Measurements from ENCODE around the gene NEXN.
"Not testable (repeated sequence)": the region's sequence is repeated elsewhere in the genome, so short reads cannot be mapped to it uniquely, and the experiment has no call there.

The NEXN gene

GRCh38 chr1:77906624-77907023 is 18.2 kb downstream of the NEXN start:
- DNase-seq = no peak

DNA sequence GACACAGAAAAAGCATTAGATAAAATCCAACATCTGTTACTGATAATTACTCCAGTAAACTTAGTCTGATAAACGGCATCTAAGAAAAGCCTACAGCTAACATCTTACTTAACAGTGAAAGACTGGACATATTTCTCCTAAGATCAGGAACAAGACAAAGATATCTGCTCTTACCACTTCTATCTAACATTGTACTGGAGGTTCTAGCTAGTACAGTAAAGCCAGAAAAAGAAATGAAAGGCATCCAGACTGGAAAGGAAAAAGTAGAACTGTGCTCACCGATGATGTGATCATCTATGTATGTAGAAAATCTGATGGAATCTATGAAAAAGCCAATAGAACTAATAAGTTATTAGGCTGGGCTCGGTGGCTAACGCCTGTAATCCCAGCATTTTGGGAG is 21.7 kb downstream of the NEXN start:
- no peak for DNase-seq

DNA sequence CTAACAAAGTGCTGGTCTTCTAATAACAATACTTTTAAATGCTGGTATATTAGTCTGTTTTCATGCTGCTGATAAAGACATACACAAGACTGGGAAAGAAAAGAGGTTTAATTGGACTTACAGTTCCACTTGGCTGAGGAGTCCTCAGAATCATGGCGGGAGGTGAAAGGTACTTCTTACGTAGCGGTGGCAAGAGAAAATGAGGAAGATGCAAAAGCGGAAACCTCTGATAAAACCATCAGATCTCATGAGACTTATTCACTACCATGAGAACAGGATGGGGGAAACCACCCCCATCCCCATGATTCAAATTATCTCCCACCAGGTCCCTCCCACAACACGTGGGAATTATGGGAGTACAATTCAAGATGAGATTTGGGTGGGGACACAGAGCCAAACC is 30.5 kb downstream of the NEXN start:
- DNase-seq = not testable (repeated sequence)

GRCh38 chr1:77925518-77925917 is 37.1 kb downstream of the NEXN start:
- DNase-seq = no peak

DNA sequence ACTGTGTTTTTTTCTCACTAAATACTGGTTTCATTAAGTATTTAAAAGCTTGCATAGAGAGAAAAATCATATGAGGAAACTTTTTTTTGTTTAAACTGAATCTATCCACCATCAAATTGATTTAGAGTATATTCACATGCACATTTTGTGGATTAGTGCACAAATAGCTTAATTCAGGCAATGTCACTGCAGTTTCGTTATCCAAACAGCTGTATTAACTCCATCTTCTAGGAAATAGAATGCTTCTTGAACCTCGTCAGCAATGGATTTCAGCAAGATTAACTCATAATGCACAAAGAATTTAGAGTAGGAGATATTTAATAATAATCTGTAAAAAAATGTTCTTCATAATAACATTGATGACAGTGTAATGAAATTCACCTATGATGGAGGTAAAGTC is 37.5 kb downstream of the NEXN start:
- no peak for DNase-seq

DNA sequence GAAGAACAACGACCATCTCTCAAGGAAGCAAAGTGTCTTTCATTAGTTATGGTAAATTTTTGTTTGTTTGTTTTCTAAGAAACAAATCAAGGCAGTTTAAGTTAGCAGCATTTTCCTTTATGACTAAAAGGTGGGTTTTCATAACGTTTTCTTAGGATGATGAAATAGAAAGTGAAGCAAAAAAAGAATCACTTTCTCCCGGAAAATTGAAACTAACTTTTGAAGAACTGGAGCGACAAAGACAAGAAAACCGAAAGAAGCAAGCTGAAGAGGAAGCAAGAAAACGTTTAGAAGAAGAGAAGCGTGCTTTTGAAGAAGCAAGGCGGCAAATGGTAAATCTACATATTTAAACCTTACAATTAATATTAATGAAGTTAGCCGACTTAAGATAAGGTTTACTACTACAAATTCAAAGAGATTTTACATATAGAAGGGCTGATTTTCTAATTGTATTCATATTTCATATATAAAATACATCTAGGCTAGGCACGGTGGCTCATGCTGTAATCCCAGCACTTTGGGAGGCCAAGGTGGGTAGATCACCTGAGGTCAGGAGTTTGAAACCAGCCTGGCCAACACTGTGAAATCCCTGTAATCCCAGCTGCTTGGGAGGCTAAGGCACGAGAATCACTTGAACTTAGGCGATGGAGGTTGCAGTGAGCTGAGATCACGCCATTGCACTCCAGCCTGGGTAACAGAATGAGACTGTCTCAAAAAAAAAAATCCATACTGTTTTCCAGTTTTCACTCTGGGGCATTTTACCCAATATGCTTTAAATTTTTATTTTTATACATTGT is 38.3 kb downstream of the NEXN start:
- DNase-seq = peak; percentile 18

DNA sequence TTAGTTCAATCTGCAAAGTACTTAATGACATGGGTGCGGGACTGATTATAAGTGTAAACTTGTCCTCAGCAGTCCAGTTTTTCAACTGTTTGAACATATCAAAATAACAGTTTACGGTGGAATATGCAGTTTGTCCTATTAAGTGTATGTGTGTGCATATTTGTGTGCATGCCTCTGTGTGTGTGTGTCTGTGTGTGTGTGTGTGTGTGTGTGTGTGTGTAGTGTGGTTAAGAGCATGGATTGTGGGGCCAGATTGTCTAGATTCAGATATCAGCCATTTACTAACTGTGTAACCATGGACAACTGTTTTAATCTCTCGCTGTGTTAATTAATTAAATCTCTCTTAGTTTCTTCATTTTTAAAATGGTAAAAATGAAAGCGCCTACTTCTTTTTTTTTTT is 39.0 kb downstream of the NEXN start:
- DNase-seq = no peak

DNA sequence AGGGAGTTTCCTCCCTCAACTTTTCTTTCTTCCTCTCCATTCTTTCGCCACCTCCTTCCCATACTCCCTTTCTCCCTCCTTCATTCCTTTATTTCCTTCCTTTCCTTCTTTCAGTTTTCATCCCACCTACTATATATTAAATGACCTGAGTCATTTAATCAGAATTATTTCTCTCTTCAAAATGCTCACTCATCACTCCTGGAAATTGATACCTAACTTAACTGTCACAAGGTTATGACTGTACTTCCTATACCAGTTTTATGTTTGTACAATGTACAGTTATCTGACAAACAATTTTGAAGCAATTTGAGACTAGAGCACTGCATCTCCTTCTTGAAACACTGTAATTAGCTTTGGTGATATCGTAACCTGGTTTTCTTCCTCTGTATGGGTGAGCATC is 41.4 kb downstream of the NEXN start:
- DNase-seq = no peak

DNA sequence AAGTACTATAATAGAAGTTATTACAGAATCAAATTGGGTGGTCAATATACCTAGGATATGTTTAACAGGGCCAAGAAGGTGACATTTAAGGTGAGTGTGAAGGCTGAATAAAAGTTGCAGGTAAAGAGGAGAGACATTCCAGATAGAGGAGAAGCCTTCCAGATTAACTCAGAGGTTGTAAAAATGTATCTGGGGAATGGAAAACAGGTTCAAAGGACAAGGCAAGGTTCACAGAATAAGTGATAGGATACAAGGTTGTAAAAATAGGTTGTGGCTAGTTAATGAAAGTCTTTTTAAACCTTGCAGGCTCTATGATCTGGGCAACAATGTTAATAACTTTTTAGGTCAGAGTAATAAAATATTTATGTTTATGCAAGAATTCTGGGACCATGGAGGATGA is 50.2 kb downstream of the NEXN start:
- no peak for DNase-seq

- DNase-seq = no peak
Measured at GRCh38 chr1:77940921-77941570, 52.6 kb downstream of the NEXN start.

DNA sequence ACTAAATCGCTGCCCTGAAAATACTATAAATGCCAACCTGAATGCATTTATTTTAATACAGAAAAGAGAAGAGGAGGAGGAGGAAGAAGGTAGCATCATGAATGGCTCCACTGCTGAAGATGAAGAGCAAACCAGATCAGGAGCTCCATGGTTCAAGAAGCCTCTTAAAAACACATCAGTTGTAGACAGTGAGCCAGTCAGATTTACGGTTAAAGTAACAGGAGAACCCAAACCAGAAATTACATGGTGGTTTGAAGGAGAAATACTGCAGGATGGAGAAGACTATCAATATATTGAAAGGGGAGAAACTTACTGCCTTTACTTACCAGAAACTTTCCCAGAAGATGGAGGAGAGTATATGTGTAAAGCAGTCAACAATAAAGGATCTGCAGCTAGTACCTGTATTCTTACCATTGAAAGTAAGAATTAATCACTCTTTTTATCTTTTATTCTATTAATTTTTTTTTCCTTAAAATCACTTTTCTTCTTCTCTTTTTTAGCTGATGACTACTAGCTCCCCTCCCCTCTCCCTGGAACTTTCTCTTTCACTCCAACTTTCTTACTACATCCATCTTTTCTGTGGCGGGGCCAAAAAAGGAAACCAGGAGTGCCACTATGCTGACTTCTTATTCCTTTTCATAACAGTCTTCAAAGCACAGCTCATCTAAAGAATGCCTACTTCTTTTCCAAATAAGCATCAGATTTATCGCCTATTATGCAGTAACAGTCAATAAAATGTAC is 54.1 kb downstream of the NEXN start:
- no peak for DNase-seq

DNA sequence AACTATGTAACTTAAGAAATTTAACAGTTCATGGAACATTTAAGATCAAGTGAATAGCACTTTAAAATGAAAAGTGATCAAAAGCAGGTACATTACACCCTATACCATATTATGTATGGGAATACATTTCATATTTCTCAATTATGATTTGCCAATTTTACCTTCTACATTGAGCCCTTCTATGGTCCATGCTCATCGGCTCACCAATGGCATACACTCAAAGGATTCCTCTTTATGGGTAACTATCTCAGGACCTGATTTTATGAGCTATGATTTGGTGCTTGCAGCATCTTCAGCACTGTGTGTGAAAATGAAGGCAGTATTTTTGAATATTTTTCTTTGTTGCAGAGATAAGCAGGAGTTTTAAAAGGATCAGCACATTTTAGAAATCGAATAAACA is 56.9 kb downstream of the NEXN start:
- no peak for DNase-seq

GRCh38 chr1:77948841-77949424 is 60.5 kb downstream of the NEXN start:
- no peak for DNase-seq

- DNase-seq = no peak
Measured at GRCh38 chr1:77950873-77951272, 62.4 kb downstream of the NEXN start.

DNA sequence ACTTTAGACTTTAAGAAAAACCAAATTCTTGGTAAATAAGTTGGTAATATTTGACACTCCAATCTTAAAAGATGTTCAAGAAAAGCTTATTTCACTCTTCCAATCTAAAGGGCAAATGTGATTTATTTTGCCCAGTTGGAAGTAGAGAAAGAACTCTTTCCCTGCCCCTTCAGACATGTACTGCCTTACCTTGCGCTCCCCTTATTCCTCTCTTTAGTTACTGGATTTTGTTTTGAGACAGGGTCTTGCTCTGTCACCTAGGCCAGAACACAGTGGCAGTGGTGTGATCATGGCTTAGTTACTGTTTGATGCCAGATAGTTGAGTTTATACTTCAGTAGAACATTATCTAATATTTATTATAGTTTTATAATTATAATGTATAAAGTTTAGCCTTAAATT is 62.9 kb downstream of the NEXN start:
- no peak for DNase-seq

DNA sequence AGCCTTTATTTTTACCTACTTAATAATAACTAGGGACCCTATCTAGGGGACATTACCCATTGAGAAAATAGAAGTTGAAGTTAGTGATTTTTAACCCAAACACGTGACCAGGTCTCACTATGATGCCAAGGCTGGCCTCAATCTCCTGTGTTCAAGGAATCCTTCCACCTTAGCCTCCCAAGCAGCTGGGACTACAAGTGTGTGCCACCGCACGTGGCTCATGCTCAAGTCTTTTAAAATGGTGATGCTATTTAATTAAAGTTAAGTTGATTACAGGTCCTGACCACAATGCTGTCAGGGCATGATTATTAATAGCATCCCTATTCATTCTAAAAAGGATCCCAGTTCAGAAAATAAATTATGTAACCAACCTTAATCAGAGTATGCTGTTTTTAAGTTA is 65.5 kb downstream of the NEXN start:
- DNase-seq = no peak

DNA sequence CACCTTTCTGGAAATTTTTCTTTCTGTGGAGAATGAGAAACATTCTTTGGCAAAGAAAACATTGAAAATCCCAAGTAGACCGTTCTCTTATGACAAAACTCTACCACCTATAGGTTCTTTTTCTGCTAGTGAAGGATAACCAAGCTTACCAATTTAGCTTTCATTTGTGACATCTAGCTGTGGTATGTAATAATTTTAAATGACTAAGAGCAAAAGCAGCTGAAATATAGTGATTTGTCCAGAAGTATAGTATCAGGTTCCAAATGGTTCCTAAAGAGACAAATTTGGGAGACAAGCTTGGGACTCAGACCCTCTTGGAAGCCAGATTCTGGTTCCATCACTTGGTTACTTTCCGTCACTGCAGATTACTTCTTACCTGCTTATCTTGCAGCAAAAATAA is 66.1 kb downstream of the NEXN start:
- DNase-seq = no peak

- DNase-seq = no peak
Measured at GRCh38 chr1:77955709-77956108, 67.3 kb downstream of the NEXN start.

GRCh38 chr1:77956464-77956863 is 68.0 kb downstream of the NEXN start:
- no peak for DNase-seq

GRCh38 chr1:77958391-77958790 is 70.0 kb downstream of the NEXN start:
- no peak for DNase-seq

- DNase-seq = no peak
Measured at GRCh38 chr1:77958850-77959249, 70.4 kb downstream of the NEXN start.

GRCh38 chr1:77961392-77961791 is 73.0 kb downstream of the NEXN start:
- no peak for DNase-seq

GRCh38 chr1:77966291-77966690 is 77.9 kb downstream of the NEXN start:
- no peak for DNase-seq

DNA sequence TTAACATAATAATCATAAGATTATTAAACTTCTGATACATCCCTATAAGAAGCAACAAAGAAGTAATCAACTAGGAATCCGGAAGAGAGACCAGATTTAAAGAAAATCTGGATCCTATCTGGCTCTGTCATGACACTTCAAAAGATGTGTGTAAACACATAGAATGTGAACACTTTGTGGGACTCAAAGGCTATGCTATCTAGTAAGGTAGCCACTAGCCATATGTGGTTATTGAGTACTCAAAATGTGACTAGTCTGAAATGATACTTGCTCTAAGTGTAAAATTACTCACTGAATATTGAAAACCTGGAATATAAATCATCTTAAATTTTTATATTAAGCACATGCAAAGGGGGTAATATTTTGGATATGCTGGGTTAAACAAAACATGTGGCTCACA is 81.8 kb downstream of the NEXN start:
- DNase-seq = no peak
